GM10266 (cell line): Measurements from ENCODE around the gene INTS3.
A peak's percentile ranks its signal among the peaks of the same experiment; 100 is the strongest.

ENCODE experiments used
- DNase-seq: peaks from one replicate; pipeline ENCODE4 v3.0.0; 2012; ENCODE audit errors: extremely low spot score
- CTCF ChIP-seq: IDR thresholded peaks from 2 replicates; pipeline ENCODE4 v1.5.1; 2012; ENCODE audit warnings: mild to moderate bottlenecking, low read depth; ENCODE audit not compliant: control insufficient read depth, insufficient read depth; ENCODE audit errors: missing control alignments

The INTS3 gene

GRCh38 chr1:153801028-153801625 is 73.3 kb downstream of the INTS3 start:
- TF ChIP-seq CTCF: no peak

GRCh38 chr1:153801786-153802697 is 74.2 kb downstream of the INTS3 start:
- no peak for TF ChIP-seq CTCF

More at GRCh38 chr1:153801028-153801625, 73.3 kb downstream of the INTS3 start:
- no peak for DNase-seq

GRCh38 chr1:153803470-153804056 is 75.7 kb downstream of the INTS3 start:
- no peak for DNase-seq

More at GRCh38 chr1:153801786-153802697, 74.2 kb downstream of the INTS3 start:
- no peak for DNase-seq

GRCh38 chr1:153804112-153804511 is 76.3 kb downstream of the INTS3 start:
- DNase-seq: no peak
- no peak for TF ChIP-seq CTCF

More at GRCh38 chr1:153803470-153804056, 75.7 kb downstream of the INTS3 start:
- no peak for TF ChIP-seq CTCF

GRCh38 chr1:153805042-153805745 is 77.3 kb downstream of the INTS3 start:
- DNase-seq: peak; percentile 91
- TF ChIP-seq CTCF: no peak

GRCh38 chr1:153805886-153806719 is 78.3 kb downstream of the INTS3 start:
- TF ChIP-seq CTCF: no peak
- DNase-seq: no peak
